ENCODE measurements around the gene CEP85L.

CEP85L gene

GRCh38 chr6:118597636-118598035 lies 53.8 kb downstream of the CEP85L start:
- TF ChIP-seq CTCF (conservative IDR thresholded peaks at IDR 0.05; ENCODE audit: control insufficient read depth, insufficient read depth, low read depth, low read length) = no peak
- DNase-seq (ENCODE audit: low read depth) = no peak
- no peak overlapping the region for H3K4me3 ChIP-seq (ENCODE audit: control insufficient read depth, low read depth, low read length)

GRCh38 chr6:118596774-118597320 lies 54.5 kb downstream of the CEP85L start:
- H3K4me3 ChIP-seq (ENCODE audit: control insufficient read depth, low read depth, low read length) = no peak overlapping the region
- DNase-seq (ENCODE audit: low read depth) = no peak
- no peak for TF ChIP-seq CTCF (conservative IDR thresholded peaks at IDR 0.05; ENCODE audit: control insufficient read depth, insufficient read depth, low read depth, low read length)

- no peak for DNase-seq (ENCODE audit: low read depth)
- TF ChIP-seq CTCF (conservative IDR thresholded peaks at IDR 0.05; ENCODE audit: control insufficient read depth, insufficient read depth, low read depth, low read length) = no peak
- H3K4me3 ChIP-seq (ENCODE audit: control insufficient read depth, low read depth, low read length) = no peak overlapping the region
These were observed 56.5 kb downstream of the CEP85L start for GRCh38 chr6:118594877-118595276.

- no peak for TF ChIP-seq CTCF (conservative IDR thresholded peaks at IDR 0.05; ENCODE audit: control insufficient read depth, insufficient read depth, low read depth, low read length)
- no peak for DNase-seq (ENCODE audit: low read depth)
- no peak overlapping the region for H3K4me3 ChIP-seq (ENCODE audit: control insufficient read depth, low read depth, low read length)
These were observed 59.5 kb downstream of the CEP85L start for GRCh38 chr6:118591897-118592296.

- TF ChIP-seq CTCF (conservative IDR thresholded peaks at IDR 0.05; ENCODE audit: control insufficient read depth, insufficient read depth, low read depth, low read length) = no peak
- H3K4me3 ChIP-seq (ENCODE audit: control insufficient read depth, low read depth, low read length) = no peak overlapping the region
- no peak for DNase-seq (ENCODE audit: low read depth)
These were observed 61.6 kb downstream of the CEP85L start for GRCh38 chr6:118589649-118590365.

- no peak overlapping the region for H3K4me3 ChIP-seq (ENCODE audit: control insufficient read depth, low read depth, low read length)
- DNase-seq (ENCODE audit: low read depth) = peak; percentile 29
- TF ChIP-seq CTCF (conservative IDR thresholded peaks at IDR 0.05; ENCODE audit: control insufficient read depth, insufficient read depth, low read depth, low read length) = no peak
These were observed 62.2 kb downstream of the CEP85L start for GRCh38 chr6:118589186-118589585.
